Uterus (tissue), 2 donors: ENCODE measurements around the gene RPL36.

Source experiments
- POLR2A ChIP-seq, 2 donors: fragments of 450-650 bp; IDR thresholded peaks; one replicate each; pipeline ENCODE4 v1.6.1; 2016; ENCODE audit warnings: antibody characterized with exemption in 2 of 2, mild to moderate bottlenecking in 1 of 2, moderate library complexity in 1 of 2
- TF ChIP-seq, protein P1 (sequence below), 4 experiments: fragments of 200-600 bp in 2 of 4; fragments of 450-650 bp in 2 of 4; sonication (generic) in 2 of 4; IDR thresholded peaks; one replicate each; pipeline ENCODE4 v1.5.1; 2016 to 2019; ENCODE audit warnings: antibody characterized with exemption in 4 of 4, mild to moderate bottlenecking in 2 of 4, moderate library complexity in 1 of 4

GRCh38 chr19:5648464-5648863 lies 41.6 kb upstream of the RPL36 start:
- TF ChIP-seq, protein P1, sequence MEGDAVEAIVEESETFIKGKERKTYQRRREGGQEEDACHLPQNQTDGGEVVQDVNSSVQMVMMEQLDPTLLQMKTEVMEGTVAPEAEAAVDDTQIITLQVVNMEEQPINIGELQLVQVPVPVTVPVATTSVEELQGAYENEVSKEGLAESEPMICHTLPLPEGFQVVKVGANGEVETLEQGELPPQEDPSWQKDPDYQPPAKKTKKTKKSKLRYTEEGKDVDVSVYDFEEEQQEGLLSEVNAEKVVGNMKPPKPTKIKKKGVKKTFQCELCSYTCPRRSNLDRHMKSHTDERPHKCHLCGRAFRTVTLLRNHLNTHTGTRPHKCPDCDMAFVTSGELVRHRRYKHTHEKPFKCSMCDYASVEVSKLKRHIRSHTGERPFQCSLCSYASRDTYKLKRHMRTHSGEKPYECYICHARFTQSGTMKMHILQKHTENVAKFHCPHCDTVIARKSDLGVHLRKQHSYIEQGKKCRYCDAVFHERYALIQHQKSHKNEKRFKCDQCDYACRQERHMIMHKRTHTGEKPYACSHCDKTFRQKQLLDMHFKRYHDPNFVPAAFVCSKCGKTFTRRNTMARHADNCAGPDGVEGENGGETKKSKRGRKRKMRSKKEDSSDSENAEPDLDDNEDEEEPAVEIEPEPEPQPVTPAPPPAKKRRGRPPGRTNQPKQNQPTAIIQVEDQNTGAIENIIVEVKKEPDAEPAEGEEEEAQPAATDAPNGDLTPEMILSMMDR (IDR thresholded peaks at IDR 0.05) = no peak
- no peak for TF ChIP-seq POLR2A (IDR thresholded peaks at IDR 0.05)
